ENCODE data around the gene FOXB2.
"Not testable (repeated sequence)": the region's sequence is repeated elsewhere in the genome, so short reads cannot be mapped to it uniquely, and the experiment has no call there.

Gene FOXB2

DNA sequence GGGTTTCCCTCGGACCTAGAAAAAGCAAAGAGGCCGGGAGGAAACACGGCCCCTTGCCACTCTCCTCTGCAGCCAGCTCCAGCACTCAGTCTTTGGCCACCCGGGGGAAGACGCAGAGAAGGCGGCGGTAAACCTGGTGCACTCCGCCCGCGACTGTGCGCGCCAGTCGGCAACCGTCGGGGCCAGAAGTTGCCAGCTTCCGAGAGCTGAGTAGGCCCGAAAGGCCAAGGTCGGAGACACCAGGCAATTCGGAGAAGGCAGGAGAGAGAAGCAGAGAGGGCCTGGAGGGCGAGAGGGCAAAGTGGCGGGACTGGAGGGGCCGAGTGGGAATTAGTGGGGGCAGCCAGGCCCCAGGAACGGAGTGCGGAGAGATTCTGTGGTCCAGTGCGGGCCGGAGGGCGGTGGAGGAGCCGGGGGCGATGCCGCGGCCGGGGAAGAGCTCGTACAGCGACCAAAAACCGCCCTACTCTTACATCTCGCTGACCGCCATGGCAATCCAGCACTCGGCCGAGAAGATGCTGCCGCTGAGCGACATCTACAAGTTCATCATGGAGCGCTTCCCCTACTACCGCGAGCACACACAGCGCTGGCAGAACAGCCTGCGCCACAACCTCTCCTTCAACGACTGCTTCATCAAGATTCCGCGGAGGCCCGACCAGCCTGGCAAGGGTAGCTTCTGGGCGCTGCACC, at the start of gene FOXB2:
TSS of gene FOXB2 (plus strand) at position 420 of the 690 bp plus-strand sequence. CDS start at position 420, 0 bp downstream.
- no peak for DNase-seq

- no peak for DNase-seq
Observed at GRCh38 chr9:76969716-76970115, 49.7 kb upstream of the FOXB2 start.

DNA sequence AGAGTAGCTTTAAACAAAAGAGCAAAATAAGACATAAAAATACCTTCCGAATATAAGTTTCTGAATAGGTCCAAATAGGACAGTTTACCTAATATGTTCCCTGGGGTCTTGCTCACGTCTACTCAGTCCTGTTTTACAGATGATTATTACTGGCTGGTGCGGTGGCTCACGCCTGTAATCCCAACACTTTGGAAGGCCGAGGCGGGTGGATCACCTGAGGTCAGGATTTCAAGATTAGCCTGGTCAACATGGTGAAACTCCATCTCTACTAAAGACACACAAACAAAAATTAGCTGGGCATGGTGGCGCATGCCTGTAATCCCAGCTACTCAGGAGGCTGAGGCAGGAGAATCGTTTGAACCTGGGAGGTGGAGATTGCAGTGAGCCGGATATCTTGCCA, 40.6 kb upstream of the FOXB2 start:
- not testable (repeated sequence) for DNase-seq

DNA sequence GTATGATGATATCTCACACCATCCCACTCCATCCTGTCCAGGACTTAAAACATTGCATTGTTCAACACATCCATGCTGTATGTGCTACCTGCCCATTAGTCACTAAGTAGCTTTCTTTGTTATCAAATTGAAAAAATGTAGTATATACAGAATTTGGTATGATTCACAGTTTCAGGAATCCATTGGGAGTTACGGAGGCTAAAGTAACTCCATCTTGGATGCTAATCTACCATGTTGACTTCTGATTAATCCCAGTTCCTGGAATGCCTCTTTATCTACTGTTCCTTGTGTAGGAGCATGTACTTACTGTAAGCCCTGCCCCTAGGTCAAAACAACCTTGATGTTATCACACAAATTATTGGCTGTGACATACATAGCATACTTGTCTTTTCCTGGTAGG, 38.9 kb upstream of the FOXB2 start:
- DNase-seq, result no peak

DNA sequence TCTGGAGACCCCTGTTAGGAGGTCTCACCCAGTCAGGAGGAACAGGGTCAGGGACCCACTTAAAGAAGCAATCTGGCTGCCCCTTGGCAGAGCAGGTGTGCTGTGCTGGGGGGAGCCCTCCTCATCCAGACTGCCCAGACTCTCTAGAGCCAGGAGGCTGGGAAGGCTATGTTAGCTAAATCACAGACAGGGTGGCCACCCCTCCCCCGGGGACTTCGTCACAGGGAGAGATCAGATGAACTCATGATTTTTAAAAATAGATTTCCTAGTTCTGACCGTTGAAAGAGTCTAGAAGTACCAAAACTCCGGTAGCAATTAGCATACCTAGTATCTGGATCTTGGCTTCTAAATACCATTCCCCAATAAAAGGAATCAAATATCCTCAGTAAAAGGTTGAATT, 35.0 kb upstream of the FOXB2 start:
- DNase-seq, result no peak

DNA sequence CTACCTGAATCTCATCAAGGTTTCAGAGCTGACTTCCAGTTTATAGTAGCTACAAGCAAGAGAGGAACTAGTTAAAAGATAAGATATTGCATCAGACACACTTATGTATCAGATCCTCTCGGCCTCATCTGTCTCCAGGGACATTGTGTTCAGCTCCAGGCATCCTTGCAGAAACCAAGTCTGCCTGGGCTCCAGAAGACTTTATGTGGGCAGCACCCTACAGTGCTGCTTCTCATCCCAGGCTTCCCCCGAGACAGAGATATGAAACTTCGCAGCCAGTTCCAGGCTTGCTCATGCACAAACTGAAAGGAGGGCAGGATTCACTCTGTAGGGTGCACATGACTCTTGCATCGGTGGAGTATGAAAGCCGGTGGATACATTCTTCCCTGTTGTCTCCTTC, 33.9 kb upstream of the FOXB2 start:
- no peak for DNase-seq

DNA sequence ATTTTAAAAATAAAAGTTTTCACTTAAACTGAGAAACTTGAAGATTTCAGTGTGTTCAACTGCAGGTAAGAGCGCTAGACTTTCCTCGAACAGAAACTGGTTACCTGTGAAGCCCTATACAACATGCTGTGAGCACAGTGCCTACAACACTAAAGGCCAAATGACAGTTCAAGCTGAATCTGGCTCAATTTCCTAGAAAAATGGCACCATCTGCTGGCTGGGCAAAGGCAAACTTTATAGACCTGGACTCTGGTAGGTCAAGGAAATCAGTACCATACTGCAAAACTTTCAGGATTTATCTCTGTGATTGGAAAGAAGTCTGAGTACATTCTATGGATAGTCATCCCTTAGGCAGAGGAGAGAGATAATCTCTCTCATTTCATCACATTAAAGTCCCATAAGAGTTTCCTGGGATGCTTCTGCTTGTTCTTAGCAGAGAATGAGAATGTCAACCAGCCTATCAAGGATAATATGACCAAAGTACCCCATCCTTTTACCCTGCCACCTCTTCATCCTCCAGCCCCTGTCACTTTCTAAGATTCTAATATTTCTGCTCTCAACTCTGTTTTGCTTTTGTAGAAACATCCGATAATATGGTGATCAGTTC, 31.8 kb upstream of the FOXB2 start:
- DNase-seq, result no peak

- DNase-seq, result no peak
Observed at GRCh38 chr9:76988941-76989340, 30.5 kb upstream of the FOXB2 start.

DNA sequence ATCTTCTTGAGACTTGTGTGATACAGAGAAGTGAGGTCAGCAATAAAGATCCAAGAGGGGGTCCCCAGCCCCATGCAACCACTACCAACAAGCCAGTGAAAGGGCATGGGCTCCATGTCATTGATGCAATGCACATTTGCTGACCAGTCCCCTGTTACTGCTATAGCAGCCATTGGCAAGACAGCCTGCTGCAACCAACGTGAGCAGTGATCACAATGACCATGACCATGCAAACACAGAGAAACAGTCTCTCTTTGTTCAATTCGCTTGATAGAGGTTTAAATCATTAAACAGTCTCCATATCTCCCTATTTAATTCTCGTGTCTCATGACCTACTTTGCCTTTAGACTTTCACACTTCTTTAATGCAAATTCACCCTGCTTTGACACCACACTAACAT, 30.0 kb upstream of the FOXB2 start:
- no peak for DNase-seq

DNA sequence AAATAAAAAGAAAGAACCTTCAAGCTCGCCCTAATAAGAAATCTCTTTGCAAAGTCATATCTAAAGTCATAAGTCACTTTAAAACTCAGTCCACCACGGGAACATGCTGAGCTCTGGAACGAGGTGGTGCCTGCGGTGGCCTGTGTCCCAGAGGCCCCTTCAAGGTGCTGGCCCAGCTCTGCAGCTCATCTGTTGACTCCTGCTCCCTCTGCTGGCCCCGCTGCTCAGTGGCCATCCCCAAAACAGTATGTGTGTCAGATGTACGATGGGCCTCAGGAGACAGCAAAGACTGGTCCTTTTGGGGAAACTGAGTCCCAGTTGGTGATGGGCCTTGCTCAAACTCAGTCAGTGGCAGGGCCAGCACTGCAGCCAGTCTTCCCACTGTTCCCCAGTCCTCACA, 22.8 kb upstream of the FOXB2 start:
- DNase-seq, result no peak

GRCh38 chr9:76999261-76999660, 20.2 kb upstream of the FOXB2 start:
- DNase-seq, result no peak

GRCh38 chr9:77000330-77000729, 19.1 kb upstream of the FOXB2 start:
- no peak for DNase-seq

DNA sequence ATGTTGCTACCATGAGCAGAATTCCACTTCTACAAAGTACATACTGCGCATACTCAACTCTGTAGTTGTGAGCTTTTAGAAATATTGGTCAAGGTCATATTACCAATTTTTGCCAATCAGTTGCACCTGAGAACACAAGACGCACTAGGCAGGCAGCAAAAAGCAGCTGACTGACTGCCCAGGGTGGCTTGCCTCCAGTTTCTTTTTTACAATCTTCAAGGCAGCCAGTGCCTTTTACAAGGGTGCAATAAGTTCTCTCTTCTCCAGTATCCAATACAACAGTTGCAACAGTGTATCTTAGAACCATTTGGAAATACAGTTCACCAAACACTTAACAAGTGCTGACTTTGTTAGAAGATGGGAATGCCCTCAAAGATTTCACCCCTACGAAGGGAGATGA, 16.1 kb upstream of the FOXB2 start:
- DNase-seq, result no peak

DNA sequence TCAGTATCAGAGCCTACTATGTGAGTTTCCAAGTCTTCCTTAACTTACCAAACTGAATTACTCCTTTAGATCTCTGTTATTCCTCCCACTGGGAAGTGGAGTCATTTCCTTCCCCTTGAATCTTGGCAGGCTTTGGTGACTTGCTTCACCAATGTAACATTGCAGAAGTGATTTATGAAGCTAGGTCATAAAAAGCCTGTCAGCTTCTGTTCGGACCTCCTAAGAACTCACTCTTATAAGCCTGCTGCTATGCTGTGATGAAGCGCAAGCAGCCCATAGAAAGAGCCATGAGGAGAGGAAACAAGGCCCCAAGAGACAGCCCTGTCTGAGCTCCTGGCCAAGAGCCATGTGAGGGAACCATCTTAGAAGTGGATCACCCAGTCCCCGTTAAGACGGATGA, 14.2 kb upstream of the FOXB2 start:
- no peak for DNase-seq

DNA sequence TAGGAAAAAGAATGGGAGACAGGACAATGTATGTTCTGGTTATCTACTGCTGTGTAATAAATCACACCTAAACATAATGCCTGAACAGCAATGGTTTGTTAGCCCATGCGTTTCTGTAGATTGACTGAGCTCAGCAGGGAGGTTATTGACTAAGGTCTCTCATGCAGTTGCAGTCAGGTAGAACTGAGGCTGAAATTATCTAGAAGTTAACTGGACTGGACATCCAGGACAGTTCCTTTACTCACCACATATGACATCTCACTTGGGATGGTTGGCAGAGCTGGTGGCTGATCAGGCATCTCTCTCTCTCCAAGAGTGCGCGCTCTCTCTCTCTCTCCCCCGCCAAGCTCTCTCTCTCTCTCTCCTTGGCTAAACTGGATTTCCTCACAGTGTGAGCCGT, 8.9 kb upstream of the FOXB2 start:
- DNase-seq, result no peak

DNA sequence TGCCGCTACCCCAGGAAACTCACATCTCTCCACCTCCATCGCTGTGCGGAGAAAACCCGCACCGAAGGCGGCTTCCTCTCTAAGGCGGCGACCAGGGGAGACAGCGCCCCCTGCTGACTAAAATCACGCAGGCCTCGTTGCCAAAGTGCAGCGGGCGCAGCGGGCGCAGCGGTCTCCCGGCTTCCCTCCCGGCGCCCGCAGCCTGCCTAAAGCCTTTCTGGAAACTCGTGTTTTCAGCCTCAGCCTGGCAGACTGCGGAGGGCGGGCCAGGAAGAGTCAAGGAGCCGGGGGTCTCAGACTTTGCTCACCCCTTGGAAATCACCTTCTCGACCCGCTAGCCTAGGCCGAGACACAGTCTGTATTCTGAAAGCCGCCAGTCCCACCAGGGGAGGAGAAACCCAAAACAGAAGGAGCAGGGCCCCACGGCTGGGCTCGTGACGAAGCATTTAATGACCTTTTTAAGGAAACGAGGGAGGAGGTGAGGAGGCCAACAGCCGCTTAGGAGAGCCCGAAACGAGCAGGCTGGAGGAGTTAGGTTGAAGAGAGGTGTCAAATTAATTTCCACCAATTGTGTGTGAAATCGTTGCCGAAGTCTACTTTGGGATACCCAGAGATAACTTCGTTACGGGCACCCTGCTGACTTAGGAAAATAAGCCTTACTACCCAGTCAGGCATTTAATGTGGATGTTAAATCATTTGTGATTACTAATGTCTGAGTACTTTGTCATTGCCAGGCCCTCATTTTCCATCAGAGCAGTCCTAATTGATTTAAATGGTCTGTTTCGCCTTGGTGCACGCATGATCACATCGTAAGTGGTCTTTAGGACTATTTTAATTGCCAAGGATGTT, 7.3 kb upstream of the FOXB2 start:
- DNase-seq, result peak in 3 of 4 experiments; percentile 6 to 21 (median 9)

DNA sequence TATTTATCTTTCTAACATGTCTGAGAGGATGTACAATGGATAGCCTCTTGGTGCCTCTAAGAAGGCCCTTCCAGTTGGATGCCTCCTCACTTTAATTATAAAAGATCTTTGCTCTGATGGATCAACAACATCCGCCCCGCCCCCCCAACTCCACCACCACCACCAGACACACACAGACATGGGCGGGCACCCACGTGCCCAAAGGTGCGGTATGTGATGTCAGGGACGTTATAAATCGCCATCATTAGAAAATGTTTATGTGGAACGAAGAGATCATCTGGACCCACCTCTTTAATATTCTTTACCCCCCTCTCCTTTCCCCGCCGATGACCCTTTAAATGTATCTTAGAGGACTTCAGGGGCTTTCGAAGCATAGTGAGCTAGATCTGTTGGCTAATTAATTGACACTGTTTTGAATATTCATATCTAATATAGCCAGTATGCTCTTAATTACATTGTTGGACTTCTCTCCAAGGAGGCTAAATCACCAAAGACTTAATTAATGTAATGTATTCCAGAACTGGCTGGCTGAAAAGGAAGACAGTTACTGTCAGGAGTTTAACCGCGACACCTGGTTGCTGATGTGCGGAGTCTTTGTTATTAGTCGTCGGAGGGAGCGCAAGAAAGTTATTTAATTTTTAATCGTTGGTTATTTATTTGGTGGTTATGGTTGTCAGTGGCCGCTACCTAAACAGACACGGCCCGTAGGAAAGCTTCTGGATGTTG, 6.1 kb upstream of the FOXB2 start:
- DNase-seq, result no peak

DNA sequence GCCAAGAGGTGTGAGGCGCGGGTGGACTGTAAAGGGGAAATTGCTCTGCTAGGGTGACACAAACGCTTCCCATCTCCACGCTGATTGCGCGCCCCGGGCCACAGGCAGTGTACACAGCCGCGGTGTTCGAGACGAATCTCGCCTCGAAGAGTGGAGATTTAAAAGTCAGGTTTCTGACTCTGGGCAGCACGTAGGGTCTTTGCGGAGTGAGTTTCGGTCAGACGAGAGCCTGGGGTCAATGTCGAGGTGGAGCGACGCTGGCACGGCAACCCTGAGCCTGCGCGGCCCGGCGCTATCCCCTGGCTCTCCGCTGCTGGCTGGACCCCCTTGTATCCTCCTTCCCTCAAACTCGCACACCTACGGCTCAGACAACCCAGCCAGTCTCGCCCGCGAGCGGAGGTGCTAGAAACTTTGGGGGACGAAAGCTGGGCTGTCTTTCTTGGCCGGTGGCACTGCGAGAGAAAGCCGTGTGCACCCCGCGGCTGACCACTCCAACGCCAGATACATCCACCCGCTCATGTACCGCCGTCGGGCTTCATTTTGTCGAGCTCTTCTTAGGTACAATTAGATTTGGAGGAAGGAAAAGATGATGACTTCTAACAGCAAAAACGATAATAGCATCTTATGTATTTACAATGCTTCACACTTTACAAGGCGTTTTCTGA, 5.4 kb upstream of the FOXB2 start:
- DNase-seq, result no peak

GRCh38 chr9:77014597-77015263, 4.7 kb upstream of the FOXB2 start:
- DNase-seq, result no peak

- DNase-seq, result no peak
Observed at GRCh38 chr9:77015327-77016048, 4.0 kb upstream of the FOXB2 start.

- DNase-seq, result no peak
Observed at GRCh38 chr9:77016121-77016525, 3.3 kb upstream of the FOXB2 start.

Data from activated naive CD4-positive, alpha-beta T cell (primary cell).